OCI-LY1 (cell line): ENCODE measurements around the gene ADAMTS7.
"Not testable (repeated sequence)": the region's sequence is repeated elsewhere in the genome, so short reads cannot be mapped to it uniquely, and the experiment has no call there.

ENCODE experiments used
- EZH2 ChIP-seq: fragments of 200-600 bp; sonication (generic), shearing (Covaris generic); IDR thresholded peaks from 2 replicates; pipeline ENCODE4 v1.8.0; 2017; ENCODE audit warnings: borderline replicate concordance, mixed run types, mild to moderate bottlenecking, antibody characterized with exemption, low read length, moderate library complexity, mixed read lengths
- TF ChIP-seq, protein P1 (sequence below): fragments of 200-600 bp; sonication (generic), shearing (Covaris generic); IDR thresholded peaks from 2 replicates; pipeline ENCODE4 v1.5.1; 2017; ENCODE audit warnings: mild to moderate bottlenecking, antibody characterized with exemption, low read length, moderate library complexity, mixed read lengths

DNA sequence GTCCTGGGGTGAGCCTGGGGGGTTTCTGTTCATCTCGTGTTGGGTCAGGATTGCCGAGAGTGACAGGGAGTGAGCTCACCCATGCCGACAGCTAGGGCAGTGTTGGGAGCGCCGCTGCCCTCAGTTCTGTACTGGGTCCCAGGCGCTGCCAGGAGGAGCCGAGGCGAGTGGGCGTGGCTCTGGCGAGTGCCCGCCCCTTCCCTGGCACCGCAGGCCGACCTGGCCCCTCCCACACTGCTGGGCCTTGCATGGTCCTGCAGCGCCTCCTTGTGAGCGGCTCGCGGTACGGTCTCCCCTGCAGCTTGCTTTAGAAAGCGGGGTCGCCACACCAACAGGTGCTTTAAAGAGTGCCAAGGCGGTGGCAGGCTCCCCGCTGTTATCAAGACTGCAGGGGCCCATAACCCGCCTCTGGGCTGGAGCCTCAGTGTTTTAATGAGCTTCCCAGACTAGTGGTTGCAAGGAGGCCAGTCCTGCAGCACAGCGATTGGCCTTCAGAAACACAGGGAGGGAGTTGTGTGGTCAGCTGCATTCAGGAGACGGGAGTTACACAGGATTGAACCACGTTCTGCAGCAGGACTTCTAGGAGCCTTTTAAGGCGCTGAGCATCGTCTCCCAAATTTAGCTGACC, 60.2 kb downstream of the ADAMTS7 start:
- TF ChIP-seq, protein P1, sequence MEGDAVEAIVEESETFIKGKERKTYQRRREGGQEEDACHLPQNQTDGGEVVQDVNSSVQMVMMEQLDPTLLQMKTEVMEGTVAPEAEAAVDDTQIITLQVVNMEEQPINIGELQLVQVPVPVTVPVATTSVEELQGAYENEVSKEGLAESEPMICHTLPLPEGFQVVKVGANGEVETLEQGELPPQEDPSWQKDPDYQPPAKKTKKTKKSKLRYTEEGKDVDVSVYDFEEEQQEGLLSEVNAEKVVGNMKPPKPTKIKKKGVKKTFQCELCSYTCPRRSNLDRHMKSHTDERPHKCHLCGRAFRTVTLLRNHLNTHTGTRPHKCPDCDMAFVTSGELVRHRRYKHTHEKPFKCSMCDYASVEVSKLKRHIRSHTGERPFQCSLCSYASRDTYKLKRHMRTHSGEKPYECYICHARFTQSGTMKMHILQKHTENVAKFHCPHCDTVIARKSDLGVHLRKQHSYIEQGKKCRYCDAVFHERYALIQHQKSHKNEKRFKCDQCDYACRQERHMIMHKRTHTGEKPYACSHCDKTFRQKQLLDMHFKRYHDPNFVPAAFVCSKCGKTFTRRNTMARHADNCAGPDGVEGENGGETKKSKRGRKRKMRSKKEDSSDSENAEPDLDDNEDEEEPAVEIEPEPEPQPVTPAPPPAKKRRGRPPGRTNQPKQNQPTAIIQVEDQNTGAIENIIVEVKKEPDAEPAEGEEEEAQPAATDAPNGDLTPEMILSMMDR: peak; percentile 71
- TF ChIP-seq EZH2: not testable (repeated sequence)
